GM12892 (cell line): ENCODE measurements around the gene OPCML.

Experiments
- DNase-seq: peaks from one replicate; pipeline ENCODE4 v3.0.0; 2011; ENCODE audit not compliant: insufficient read length
- FAIRE-seq: peaks from 2 replicates; lab custom pipeline; 2011; peaks lifted over from hg19 to GRCh38; lab: Jason Lieb, UNC
- POLR2A ChIP-seq: IDR thresholded peaks from 2 replicates; pipeline ENCODE4 v1.6.1; 2011; ENCODE audit warnings: low read depth, low read length, control low read depth
- POLR2AphosphoS5 ChIP-seq: IDR thresholded peaks from 2 replicates; pipeline ENCODE4 v1.6.1; 2011; ENCODE audit warnings: low read depth, low read length, control low read depth
- TAF1 ChIP-seq: IDR thresholded peaks from 2 replicates; pipeline ENCODE4 v1.6.1; 2011; ENCODE audit warnings: low read depth, mild to moderate bottlenecking, control low read depth, low read length, borderline replicate concordance

Gene OPCML

DNA sequence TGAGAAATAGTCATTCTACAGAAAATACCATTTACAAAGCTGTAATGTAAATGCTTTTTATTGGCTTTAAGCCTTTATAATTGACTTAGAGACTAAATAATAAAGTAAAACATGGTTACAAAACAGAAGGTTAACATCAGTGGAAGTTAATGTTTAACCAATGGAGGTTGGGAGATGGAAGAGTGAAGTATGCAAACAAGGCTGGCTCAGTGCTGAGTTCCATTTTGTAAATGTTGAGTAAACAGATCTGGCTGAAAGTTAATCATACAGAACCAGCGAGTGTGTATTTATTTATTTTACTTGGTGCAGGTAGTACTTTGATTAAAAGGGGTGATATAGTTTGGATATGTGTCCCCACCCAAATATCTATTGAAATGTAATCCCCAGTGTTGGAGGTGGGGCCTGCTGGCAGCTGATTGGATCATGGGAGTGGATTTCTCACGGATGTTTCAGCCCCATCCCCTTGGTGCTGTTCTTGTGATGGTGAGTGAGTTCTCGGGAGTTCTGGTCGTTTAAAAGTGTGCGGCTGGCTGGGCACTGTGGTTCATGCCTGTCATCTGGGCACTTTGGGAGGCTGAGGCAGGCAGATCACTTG lies 827.4 kb downstream of the OPCML start:
- DNase-seq (no peak), FAIRE-seq (no peak)
- TF ChIP-seq POLR2A, result no peak
- no peak for TF ChIP-seq TAF1
- no peak for TF ChIP-seq POLR2AphosphoS5

DNA sequence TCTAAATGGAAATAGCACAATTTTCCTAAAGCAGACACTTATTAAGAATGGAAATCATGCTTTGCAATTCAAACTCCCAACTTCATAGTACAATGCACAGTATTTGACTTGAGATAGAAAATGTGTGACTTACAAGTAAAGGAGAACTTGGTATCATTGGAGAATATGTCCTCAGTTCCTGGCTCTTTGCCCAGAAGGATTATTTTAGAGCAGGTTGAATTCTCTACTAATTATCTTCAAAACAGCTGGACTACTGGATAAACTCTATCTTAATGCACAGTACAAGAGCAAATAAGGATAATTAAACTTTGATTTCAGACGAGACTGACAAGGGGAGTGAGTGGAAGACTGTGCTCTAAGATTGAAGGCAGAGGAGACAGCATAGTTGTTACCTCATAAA lies 839.4 kb downstream of the OPCML start:
- FAIRE-seq (no peak), DNase-seq (no peak)
- TF ChIP-seq POLR2AphosphoS5 (no peak), POLR2A (no peak), TAF1 (no peak)

DNA sequence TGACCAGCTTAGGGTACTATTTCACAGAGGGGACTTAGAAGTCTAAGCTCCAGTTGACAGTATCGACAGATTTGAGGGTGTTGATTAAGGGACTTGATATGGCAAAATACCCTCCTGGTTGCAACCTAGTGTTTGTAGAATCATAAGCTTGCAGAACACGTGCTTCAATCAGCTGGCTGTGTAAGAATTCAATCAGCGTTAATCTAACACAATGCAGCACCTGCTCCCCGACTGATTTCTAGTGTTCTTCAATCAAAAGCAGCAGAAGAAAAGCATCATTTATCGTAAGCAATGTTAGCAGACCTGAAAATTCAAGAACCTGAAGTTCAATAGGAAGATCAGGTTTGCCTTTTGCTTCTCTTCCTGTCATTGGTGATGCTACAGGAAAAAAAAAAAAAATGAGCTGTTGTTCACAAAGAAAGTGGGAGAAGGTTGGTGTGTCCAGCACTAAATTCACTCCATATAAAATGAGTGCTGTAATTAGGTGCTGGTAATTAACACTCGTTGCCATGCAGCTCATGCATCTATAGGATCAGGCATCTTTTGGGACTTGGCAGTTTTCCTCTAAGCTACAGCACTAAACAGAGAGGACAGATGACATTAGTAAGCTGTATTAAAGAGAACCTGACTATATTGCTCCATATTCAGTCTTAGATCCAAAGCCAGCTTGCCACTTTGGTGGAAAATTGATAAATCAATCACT lies 840.3 kb downstream of the OPCML start:
- FAIRE-seq, result no peak
- no peak for DNase-seq
- TF ChIP-seq POLR2AphosphoS5 (no peak), TAF1 (no peak), POLR2A (no peak)

DNA sequence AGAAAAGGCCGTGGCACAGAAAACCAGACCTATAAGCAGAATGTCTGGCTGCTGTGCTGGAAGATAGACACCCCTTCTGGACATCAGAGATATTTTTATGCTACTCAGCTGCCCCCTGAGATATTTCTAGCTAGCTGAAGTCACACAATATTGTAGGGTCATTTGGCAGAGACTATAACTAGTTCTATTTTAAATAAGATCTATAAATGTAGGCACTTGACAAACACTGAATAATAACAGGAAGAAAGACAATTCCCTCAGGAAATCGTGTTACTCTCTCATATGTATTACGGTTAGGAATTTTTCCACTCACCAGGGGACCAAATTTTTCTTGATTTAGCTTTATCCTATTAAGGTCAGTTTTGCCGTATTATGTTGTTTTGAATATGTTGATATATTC lies 845.4 kb downstream of the OPCML start:
- DNase-seq (no peak), FAIRE-seq (no peak)
- no peak for TF ChIP-seq TAF1
- no peak for TF ChIP-seq POLR2A
- TF ChIP-seq POLR2AphosphoS5, result no peak

DNA sequence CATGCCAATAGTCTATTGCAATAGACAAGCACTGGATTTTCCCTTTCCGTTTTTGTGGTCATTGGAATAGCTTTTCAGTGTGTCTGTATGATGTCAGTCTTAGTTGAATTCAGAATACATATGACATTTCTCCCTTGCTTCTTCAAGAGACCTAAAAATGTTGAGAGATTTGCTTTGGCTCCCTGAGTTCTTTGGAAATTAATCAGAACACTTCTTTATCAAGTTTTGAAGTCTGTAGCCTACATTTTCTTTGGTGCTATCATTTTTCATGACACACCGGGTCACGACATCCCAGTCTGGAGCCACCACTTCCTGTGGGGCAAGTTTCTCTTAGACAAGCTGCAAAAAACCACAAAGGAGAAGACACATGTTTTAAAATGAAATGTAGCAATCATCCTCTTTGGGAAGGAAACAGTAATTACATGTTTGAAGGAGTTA lies 847.1 kb downstream of the OPCML start:
- FAIRE-seq (no peak), DNase-seq (no peak)

DNA sequence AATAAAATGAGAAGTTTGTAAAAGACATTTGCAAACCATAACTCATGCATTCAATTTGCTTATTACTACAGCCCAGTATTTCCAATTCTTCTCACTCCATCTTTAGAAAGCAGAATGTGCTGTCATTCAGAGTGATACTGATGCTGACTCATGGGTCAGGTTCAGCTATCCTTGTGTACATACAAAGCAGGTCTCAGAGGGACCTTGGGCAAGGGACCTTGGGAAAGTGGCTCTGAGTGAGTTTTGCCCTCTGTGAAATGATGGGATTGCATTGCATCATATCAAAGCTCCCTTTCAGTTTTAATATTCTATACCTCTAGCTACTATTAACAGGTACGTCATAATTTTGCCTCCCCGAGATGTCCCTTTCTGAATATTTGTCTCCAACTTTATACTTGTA lies 848.7 kb downstream of the OPCML start:
- DNase-seq (no peak), FAIRE-seq (no peak)
- TF ChIP-seq POLR2AphosphoS5 (no peak), TAF1 (no peak), POLR2A (no peak)

More for the DNA sequence above, 847.1 kb downstream of the OPCML start:
- TF ChIP-seq POLR2AphosphoS5, result no peak
- no peak for TF ChIP-seq TAF1
- TF ChIP-seq POLR2A, result no peak

DNA sequence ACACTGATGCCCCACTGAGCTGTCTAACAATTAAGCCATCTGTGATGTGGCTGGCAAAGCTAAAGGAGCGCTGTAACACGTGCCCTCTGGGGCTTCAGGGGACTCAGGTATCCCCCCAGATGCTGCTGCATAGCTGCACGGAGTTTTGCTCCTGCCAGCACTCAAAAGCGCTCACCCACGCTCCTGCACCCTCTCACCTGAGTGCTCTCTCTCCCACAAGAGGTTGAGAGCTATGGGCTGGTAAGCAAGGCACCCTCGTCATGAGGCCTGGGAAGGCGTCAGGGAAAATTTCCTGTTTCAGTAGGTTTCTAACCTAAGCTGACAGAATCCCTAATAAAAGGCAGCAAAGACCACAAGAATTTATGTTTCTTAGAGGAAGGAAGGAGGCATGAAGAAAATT lies 850.3 kb downstream of the OPCML start:
- FAIRE-seq (no peak), DNase-seq (no peak)
- no peak for TF ChIP-seq POLR2AphosphoS5
- TF ChIP-seq TAF1, result no peak
- no peak for TF ChIP-seq POLR2A

DNA sequence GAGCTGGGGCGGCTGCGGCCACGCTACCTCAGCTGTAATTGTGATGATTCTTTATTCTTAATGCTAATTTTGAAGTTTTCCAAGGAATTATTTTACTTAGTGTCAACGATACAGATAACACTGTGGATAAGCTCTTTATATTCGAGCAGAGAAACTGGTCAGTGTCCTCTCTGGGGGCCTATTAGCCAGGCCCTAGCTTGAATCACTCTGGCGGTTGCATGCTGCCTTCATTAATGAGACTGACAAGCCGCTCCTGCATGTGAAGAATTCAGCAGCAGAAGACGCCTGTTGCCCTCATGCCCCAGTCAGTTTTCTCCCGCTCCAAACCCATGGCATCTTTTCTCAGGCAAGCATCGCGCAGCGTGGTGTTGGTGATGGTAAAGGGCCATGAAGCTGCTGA lies 851.7 kb downstream of the OPCML start:
- TF ChIP-seq POLR2A (no peak), POLR2AphosphoS5 (no peak), TAF1 (no peak)
- no peak for DNase-seq
- no peak for FAIRE-seq

DNA sequence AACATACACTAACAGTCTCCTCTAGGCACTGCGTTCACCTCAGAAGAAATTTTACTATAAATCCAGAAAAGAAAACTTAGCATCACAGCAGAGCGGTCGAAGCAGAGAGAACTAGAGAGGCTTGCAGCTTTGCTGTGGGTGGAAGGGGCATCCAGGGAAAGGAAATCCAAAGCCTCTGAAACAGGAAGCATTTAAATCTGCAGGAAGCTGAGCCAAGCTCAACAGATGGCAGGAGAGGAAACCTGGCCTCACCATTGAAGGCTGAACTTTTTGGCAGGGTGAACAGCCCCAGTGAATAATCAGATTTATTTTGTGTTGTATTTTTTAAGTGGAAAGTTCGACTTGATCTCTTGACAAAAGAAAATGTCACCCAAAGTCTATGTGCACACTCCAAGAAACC lies 858.1 kb downstream of the OPCML start:
- no peak for DNase-seq
- FAIRE-seq, result no peak
- TF ChIP-seq POLR2AphosphoS5 (no peak), TAF1 (no peak), POLR2A (no peak)

DNA sequence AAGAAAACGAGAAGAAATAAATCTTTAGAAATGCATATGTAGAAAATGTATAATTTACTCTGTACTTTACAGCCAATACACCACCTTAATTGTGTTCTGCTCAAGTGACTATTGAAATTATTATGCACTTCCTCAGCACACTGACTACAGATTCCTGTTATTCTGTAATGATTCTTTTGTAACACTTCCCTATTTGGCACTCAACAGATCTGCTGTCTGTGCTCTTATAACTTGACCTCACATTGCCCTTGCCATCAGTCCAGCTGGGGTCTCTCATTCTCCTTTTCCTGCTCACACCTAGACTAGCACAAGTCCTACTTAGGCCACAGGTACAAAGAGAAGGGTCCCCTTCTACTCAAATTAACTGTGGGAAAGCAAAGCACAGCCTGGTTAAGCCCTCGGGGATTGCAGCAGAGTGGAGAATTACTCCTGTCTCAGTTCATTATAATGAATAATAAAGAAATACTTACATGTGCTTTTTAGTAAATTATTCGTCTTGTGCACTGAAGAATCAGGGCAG lies 860.4 kb downstream of the OPCML start:
- TF ChIP-seq TAF1, result no peak
- no peak for TF ChIP-seq POLR2A
- no peak for TF ChIP-seq POLR2AphosphoS5
- DNase-seq (no peak), FAIRE-seq (no peak)

DNA sequence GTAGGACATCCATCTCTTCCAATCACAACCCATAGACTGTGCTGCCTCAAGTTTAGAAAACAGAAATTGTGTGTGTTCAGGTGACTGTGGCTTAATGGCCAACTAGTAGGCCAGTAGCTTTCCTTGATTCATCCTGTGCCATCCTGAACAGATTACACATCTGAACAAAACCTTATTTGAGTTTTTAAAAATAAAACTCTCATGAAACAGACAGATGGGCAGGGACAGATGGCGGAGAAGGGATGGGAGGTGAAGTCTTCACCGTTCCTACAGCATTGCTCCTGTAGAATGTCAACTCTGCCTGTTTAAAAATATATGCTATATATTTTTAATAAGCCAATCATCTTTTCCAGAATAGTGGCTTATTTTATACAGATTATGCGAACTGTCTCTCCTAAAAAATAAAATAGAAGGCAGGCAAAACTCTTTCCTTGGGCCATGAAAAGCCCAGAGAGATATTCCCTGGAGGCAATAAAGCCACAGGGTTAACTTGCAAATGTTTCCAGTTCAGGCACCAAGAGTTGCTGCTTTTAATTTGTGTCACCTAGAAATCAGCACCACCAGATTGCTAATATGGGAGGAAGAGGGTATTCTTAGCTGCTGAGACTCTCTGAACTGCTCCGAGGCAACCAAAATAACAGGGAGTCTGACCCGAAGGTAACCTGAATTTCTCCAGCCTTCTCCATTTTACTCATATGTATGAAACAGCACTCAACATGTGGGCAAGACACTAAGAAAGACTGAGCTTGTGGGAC lies 861.2 kb downstream of the OPCML start:
- DNase-seq (no peak), FAIRE-seq (no peak)
- no peak for TF ChIP-seq POLR2AphosphoS5
- TF ChIP-seq TAF1, result no peak
- TF ChIP-seq POLR2A, result no peak

DNA sequence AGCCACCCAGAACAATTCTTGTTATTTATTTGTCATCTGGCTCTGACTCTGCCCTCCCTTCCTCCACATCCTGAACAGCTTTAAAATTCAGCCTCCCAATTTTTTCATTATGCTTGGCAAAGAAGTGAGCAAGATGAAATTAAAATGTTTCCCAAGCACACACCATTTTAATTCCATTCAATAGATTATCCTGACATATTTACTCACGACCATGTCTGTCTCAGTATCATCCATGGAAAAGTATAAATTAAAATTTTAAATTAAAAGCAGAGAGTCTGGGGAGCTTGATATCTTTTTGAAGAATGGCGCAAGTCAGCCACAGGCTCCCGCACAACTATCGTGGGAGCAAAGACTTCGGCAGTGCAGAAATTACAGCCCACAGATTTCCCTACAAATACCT lies 862.4 kb downstream of the OPCML start:
- TF ChIP-seq POLR2A (no peak), TAF1 (no peak), POLR2AphosphoS5 (no peak)
- DNase-seq, result no peak
- no peak for FAIRE-seq

DNA sequence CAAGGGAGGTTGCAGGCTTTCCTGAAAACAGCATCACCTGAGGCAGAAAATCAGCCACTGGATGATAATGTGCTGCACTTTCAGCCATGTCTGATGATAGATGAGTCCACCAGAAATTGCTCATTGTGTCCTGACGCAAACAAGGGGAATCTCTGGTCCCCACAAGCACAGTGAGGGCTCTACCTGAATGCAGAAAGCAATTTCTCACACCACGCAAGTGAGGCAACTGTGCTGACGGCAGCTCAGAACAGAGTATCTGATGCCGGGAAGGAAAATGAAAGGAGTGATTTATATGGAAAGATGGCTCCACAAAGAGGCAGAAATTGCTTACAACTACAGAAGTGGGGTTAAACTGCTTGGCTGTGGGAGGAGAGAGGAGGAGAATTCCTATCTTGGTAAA lies 867.1 kb downstream of the OPCML start:
- TF ChIP-seq POLR2AphosphoS5 (no peak), TAF1 (no peak), POLR2A (no peak)
- no peak for DNase-seq
- FAIRE-seq, result no peak
